ENCODE data around the gene DBI. TPM values are rescaled to one million over a fixed set of nuclear protein-coding genes. Genes with fewer than 3 reads are reported as not detected.
A peak's percentile ranks its signal among the peaks of the same experiment; 100 is the strongest.

Gene DBI
- total and polyA plus RNA-seq, 8 donors: 20.6 to 200 (median 36.3) TPM

DNA sequence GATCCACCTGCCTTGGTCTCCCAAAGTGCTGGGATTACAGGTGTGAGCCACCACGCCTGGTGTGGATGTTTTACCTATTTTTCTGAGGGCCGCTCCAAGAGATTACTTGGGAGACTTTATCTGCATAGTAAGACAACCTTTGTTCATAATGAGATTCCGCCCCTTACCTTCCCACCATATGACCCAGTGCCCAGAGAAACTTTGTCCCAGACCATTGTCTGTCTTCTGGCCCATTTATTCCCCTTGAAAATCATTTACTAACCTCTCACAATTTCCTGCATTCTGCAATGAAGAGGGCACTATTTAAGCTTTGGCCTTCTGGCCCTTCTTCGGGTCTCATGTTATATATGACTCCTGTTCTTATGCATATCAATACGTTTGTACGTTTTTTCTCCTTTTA, 51.1 kb downstream of the DBI start:
- TF ChIP-seq, protein P1, sequence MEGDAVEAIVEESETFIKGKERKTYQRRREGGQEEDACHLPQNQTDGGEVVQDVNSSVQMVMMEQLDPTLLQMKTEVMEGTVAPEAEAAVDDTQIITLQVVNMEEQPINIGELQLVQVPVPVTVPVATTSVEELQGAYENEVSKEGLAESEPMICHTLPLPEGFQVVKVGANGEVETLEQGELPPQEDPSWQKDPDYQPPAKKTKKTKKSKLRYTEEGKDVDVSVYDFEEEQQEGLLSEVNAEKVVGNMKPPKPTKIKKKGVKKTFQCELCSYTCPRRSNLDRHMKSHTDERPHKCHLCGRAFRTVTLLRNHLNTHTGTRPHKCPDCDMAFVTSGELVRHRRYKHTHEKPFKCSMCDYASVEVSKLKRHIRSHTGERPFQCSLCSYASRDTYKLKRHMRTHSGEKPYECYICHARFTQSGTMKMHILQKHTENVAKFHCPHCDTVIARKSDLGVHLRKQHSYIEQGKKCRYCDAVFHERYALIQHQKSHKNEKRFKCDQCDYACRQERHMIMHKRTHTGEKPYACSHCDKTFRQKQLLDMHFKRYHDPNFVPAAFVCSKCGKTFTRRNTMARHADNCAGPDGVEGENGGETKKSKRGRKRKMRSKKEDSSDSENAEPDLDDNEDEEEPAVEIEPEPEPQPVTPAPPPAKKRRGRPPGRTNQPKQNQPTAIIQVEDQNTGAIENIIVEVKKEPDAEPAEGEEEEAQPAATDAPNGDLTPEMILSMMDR (IDR thresholded peaks at IDR 0.05): no peak
- no peak for ATAC-seq
- no peaks in the 10 kb centered on the region for H3K36me3 ChIP-seq
- DNase-seq: no peak
- peaks cover 4 to 16% (median 6%) of the 10 kb centered on the region in 3 donors for H3K4me1 ChIP-seq
- no peak overlapping the region for H3K4me3 ChIP-seq
- H3K27ac ChIP-seq: no peak overlapping the region
- FAIRE-seq: no peak
- H3K9me3 ChIP-seq: no peaks in the 10 kb centered on the region
- WGBS, 2 donors: 88 to 90% methylated on average over 6 of the region's 6 CpGs
- intact Hi-C loops (cut with DNase I): no loop called here
- no peaks in the 10 kb centered on the region for H3K27me3 ChIP-seq

DNA sequence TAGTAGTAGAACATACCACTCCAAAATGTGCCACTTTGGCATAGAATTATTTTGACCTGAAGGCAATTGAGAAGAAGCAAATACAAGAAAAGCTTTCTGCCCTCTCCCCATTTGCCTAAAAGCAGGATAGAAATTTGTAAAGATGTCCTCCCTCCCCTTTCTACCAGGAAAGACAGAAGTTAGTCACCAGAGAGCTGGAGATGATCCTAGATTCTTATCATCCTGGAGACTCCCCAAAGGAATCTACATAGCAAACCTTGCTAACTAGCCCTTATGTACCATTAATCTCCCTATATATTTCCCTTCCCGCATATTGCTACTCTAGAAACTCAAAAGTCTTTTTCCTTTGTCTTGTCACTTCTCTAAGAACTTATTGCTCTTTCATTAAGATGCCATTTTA, 52.3 kb downstream of the DBI start:
- H3K4me3 ChIP-seq: no peak overlapping the region
- H3K27me3 ChIP-seq: no peaks in the 10 kb centered on the region
- H3K27ac ChIP-seq: no peak overlapping the region
- no peak for ATAC-seq
- no peaks in the 10 kb centered on the region for H3K9me3 ChIP-seq
- WGBS, 2 donors: 94 to 96% methylated on average over 1 of the region's 1 CpG
- no peak for FAIRE-seq
- intact Hi-C loops (cut with DNase I): no loop called here
- DNase-seq: no peak
- H3K4me1 ChIP-seq: peaks cover 4 to 16% (median 6%) of the 10 kb centered on the region in 3 donors
- H3K36me3 ChIP-seq: no peaks in the 10 kb centered on the region
- TF ChIP-seq, protein P1 (IDR thresholded peaks at IDR 0.05): no peak

DNA sequence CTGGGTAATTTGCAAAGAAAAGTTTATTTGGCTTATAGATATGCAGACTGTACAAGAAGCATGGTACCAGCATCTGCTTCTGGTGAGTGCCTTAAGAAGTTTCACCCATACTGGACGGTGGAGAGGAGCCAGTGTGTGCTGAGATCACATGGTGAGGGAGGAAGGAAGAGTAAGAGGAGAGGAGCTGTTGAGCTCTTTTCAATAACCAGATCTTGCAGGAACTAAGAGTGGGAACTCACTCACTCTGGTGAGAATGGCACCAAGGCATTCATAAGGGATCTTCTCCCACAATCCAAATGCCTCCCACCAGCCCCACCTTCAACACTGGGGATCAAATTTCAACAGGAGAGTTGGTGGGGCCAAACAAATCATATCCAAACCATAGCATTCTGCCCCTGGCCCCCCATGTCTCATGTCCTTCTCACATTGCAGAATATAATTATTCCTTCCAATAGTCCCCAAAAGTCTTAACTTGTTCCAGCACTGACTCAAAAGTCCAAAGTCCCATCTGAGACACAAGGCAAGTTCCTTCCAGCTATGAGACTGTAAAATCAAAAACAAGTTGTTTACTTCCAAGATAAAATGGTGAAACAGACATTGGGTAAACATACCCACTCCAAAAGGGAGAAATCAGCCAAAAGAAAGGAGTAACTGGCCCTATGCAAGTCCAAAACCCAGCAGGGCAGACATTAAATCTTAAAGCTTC, 53.2 kb downstream of the DBI start:
- Histone ChIP-seq H3K36me3 (no peaks in the 10 kb centered on the region), H3K27ac (peak overlapping the region in 2 of 4 donors; percentile 23 to 67), H3K27me3 (no peaks in the 10 kb centered on the region), H3K4me3 (no peak overlapping the region), H3K9me3 (no peaks in the 10 kb centered on the region), H3K4me1 (peaks cover 4 to 16% (median 6%) of the 10 kb centered on the region in 3 donors)
- intact Hi-C loops (cut with DNase I): no loop called here
- ATAC-seq (peak; percentile 75 to 85 (median 81)), DNase-seq (no peak), FAIRE-seq (no peak)
- TF ChIP-seq, protein P1 (IDR thresholded peaks at IDR 0.05): no peak
- WGBS, 2 donors: 53 to 54% methylated on average over 1 of the region's 1 CpG

DNA sequence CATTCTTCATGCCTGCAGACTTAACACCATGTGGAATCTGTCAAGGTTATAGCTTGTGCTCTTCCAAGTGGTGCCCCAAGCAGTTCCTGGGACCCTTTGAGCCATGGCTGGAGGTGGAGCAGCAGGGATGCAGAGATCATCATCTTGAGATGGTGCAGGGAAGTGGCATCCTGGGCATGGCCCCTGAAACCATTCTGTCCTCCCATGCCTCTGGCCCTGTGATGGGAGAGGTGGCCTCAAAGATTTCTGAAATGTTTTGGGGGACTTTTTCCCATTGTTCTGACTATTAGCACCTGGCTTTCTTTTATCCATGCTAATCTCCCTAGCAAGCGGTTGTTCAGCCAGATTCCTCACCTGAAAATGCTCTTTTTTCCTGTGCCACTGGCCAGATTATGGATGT, 54.5 kb downstream of the DBI start:
- peaks cover 4 to 20% (median 8%) of the 10 kb centered on the region in 3 donors for H3K4me1 ChIP-seq
- DNase-seq: no peak
- intact Hi-C loops (cut with DNase I): no loop called here
- 95 to 96% methylated on average over 1 of the region's 1 CpG for WGBS, 2 donors
- no peak for FAIRE-seq
- H3K36me3 ChIP-seq: no peaks in the 10 kb centered on the region
- ATAC-seq: no peak
- no peaks in the 10 kb centered on the region for H3K9me3 ChIP-seq
- H3K27ac ChIP-seq: peak overlapping the region in 1 of 4 donors; percentile 67
- no peak overlapping the region for H3K4me3 ChIP-seq
- TF ChIP-seq, protein P1 (IDR thresholded peaks at IDR 0.05): no peak
- H3K27me3 ChIP-seq: no peaks in the 10 kb centered on the region

DNA sequence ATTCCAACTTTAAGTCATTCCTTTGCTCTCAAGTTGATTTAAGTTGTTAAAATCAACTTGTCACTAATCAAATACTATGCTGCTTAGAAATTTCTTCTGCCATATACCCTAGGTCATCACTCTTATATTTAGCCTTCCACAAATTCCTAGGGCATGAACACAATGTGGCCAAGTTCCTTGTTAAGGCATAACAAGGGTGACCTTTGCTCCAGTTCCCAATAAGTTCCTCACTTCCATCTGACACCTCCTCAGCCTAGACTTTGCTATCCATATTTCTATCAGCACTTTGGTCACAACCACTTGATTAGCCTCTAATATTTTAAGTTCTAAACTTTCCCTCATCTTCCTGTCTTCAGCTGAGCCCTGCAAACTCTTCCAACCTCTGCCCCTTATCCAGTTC, 55.0 kb downstream of the DBI start:
- TF ChIP-seq, protein P1 (IDR thresholded peaks at IDR 0.05): no peak
- H3K27ac ChIP-seq: no peak overlapping the region
- H3K36me3 ChIP-seq: no peaks in the 10 kb centered on the region
- peaks cover 7 to 23% (median 13%) of the 10 kb centered on the region in 3 donors for H3K4me1 ChIP-seq
- no peak overlapping the region for H3K4me3 ChIP-seq
- DNase-seq (no peak), FAIRE-seq (no peak), ATAC-seq (peak in 2 of 4 donors; percentile 16 to 26)
- intact Hi-C loops (cut with DNase I): no loop called here
- H3K27me3 ChIP-seq: no peaks in the 10 kb centered on the region
- H3K9me3 ChIP-seq: no peaks in the 10 kb centered on the region
